Osteoblast (primary cell): Measurements from ENCODE around the gene ACOT6. TPM values are rescaled to one million over a fixed set of nuclear protein-coding genes. Genes with fewer than 3 reads are reported as not detected.
"Not testable (repeated sequence)": the region's sequence is repeated elsewhere in the genome, so short reads cannot be mapped to it uniquely, and the experiment has no call there.

Experiments
- DNase-seq: peaks from one replicate; pipeline ENCODE4 v3.0.0; 2011; ENCODE audit warnings: low spot score, mixed read lengths; ENCODE audit not compliant: insufficient read length; ENCODE audit errors: missing footprints
- H2AFZ ChIP-seq: 2 replicates; pipeline ENCODE4 v1.6.0; 2011; ENCODE audit warnings: mild to moderate bottlenecking, low read length
- H3K27ac ChIP-seq: 2 replicates; pipeline ENCODE4 v1.5.1; 2011; ENCODE audit warnings: mild to moderate bottlenecking, low read depth, low read length, moderate library complexity
- H3K27me3 ChIP-seq: 2 replicates; pipeline ENCODE4 v1.6.0; 2012; ENCODE audit warnings: mild to moderate bottlenecking, control low read depth, inconsistent platforms, low read length, moderate library complexity; ENCODE audit not compliant: insufficient read depth
- H3K36me3 ChIP-seq: 2 replicates; pipeline ENCODE4 v1.5.1; 2011; ENCODE audit warnings: mild to moderate bottlenecking, low read length, control low read depth, moderate library complexity; ENCODE audit not compliant: insufficient read depth
- H3K4me1 ChIP-seq: 2 replicates; pipeline ENCODE4 v1.5.1; 2011; ENCODE audit warnings: mild to moderate bottlenecking, low read length, control low read depth, moderate library complexity; ENCODE audit not compliant: insufficient read depth
- H3K4me2 ChIP-seq: 2 replicates; pipeline ENCODE4 v1.6.0; 2011; ENCODE audit warnings: mild to moderate bottlenecking, low read length; ENCODE audit not compliant: insufficient read depth
- H3K4me3 ChIP-seq: fragments of 200-600 bp; sonication (generic); 3 replicates; pipeline ENCODE4 v1.5.1; 2012; ENCODE audit warnings: mild to moderate bottlenecking, low read length, inconsistent platforms; ENCODE audit not compliant: insufficient read depth
- H3K79me2 ChIP-seq: 2 replicates; pipeline ENCODE4 v1.6.0; 2012; ENCODE audit warnings: mild to moderate bottlenecking, low read length, control low read depth, inconsistent platforms; ENCODE audit not compliant: insufficient read depth
- H3K9me3 ChIP-seq: 2 replicates; pipeline ENCODE4 v1.5.1; 2011; ENCODE audit warnings: low read depth, low read length, control low read depth
- H4K20me1 ChIP-seq: 2 replicates; pipeline ENCODE4 v1.6.0; 2012; ENCODE audit warnings: mild to moderate bottlenecking, low read length, control low read depth; ENCODE audit not compliant: insufficient read depth
- total RNA-seq: library from RNA; depleted of rRNA; stranded (reverse); fragments of >200 nt; gene quantifications from 2 replicates; pipeline ENCODE4 v1.2.3, GENCODE V29; 2012
- TF ChIP-seq, protein P1 (sequence below): IDR thresholded peaks from 2 replicates; pipeline ENCODE4 v1.5.1; 2011; ENCODE audit warnings: mild to moderate bottlenecking, low read depth, low read length, moderate library complexity; ENCODE audit errors: extremely low read depth

The ACOT6 gene
- total RNA-seq, 1 donor: not detected

DNA sequence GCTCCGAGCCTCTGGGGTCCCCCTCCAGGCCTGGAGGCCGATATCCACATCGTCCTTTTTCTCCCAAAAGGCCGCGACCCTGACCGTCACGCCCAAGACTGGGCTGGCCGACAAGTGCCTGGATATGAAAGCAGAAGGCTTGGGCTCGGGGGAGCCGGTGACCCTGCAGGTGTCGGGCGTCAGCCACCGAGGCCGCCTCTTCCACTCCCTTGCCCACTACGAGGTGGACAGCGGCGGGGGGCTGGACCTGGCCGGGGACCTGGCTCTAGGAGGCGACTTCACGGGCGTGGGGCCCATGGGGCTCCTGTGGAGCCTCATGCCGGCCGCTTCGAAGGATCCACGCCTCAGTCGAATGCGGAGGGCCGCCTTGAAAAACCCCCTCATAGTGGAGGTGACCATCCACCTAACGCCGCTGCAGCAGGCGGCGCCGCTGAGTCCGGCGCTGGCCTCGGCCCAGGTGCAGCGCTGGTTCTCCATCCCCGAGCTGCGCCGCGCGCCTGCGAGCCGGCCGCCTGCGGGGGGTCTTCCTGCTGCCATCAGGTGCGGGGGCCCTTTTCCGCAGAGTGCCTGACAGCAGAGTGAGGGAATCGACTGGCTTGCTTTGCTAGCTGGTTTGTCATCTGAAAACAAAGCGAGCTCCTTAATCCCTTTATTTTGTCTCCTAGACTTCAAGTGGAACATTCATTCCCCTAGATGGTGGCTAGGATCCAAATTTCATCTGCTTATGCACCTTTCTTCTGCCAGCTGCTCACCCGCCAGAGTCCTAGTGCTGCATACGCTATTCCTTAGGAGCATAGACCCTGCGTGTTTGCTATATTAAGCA lies 21.9 kb downstream of the ACOT6 start:
- peak; percentile 74 for DNase-seq
- no peaks in the 10 kb centered on the region for H4K20me1 ChIP-seq
- H3K27ac ChIP-seq: peak overlapping the region; percentile 23
- H3K36me3 ChIP-seq: no peaks in the 10 kb centered on the region
- TF ChIP-seq, protein P1, sequence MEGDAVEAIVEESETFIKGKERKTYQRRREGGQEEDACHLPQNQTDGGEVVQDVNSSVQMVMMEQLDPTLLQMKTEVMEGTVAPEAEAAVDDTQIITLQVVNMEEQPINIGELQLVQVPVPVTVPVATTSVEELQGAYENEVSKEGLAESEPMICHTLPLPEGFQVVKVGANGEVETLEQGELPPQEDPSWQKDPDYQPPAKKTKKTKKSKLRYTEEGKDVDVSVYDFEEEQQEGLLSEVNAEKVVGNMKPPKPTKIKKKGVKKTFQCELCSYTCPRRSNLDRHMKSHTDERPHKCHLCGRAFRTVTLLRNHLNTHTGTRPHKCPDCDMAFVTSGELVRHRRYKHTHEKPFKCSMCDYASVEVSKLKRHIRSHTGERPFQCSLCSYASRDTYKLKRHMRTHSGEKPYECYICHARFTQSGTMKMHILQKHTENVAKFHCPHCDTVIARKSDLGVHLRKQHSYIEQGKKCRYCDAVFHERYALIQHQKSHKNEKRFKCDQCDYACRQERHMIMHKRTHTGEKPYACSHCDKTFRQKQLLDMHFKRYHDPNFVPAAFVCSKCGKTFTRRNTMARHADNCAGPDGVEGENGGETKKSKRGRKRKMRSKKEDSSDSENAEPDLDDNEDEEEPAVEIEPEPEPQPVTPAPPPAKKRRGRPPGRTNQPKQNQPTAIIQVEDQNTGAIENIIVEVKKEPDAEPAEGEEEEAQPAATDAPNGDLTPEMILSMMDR: no peak
- H3K9me3 ChIP-seq: no peaks in the 10 kb centered on the region
- H3K4me2 ChIP-seq: peak overlapping the region; percentile 91
- peak overlapping the region; percentile 79 for H3K4me3 ChIP-seq
- no peaks in the 10 kb centered on the region for H3K79me2 ChIP-seq
- H2AFZ ChIP-seq: peak overlapping the region; percentile 98
- H3K4me1 ChIP-seq: peaks cover 7% of the 10 kb centered on the region
- no peaks in the 10 kb centered on the region for H3K27me3 ChIP-seq

DNA sequence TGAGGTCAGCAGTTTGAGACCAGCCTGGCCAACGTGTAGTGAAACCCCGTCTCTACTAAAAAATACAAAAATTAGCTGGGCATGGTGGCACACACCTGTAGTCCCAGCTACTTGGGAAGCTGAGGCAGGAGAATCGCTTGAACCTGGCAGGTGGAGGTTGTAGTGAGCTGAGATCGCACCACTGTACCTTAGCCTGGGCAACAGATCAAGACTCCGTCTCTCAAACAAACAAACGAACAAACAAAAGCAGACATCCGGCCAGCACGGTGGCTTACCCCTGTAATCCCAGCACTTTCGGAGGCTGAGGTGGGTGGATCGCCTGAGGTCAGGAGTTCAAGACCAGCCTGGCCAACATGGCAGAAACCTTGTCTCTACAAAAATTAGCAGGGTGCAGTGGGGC lies 24.0 kb downstream of the ACOT6 start:
- H2AFZ ChIP-seq, DNase-seq, H4K20me1 ChIP-seq: not testable (repeated sequence)

DNA sequence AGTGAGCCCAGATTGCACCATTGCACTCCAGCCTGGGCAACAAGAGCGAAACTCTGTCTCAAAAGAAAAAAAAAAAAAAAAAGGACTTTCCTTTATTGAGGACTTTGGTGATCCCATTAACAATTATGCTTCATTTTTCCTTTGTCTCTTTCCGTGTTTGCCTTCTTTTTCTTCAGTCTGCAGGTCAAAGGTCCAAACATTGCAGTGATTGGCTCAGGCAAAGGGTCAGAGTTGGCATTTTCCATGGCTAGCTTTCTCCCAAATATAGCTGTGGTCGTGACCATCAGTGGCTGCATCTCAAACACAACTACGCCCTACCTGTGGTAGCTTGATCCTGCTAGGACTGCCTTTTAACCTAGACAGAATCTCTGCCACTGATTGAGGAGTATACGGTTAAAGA lies 25.5 kb downstream of the ACOT6 start:
- Histone ChIP-seq H3K36me3 (no peaks in the 10 kb centered on the region), H3K27me3 (no peaks in the 10 kb centered on the region), H3K79me2 (no peaks in the 10 kb centered on the region), H3K27ac (no peak overlapping the region), H2AFZ (no peak overlapping the region), H3K4me3 (no peak overlapping the region), H3K9me3 (no peaks in the 10 kb centered on the region), H3K4me2 (no peak overlapping the region), H3K4me1 (peaks cover 15% of the 10 kb centered on the region), H4K20me1 (no peaks in the 10 kb centered on the region)
- DNase-seq: peak; percentile 48
- TF ChIP-seq, protein P1: no peak

More for the DNA sequence above, 24.0 kb downstream of the ACOT6 start:
- H3K27me3 ChIP-seq, H3K79me2 ChIP-seq, H3K36me3 ChIP-seq, H3K4me3 ChIP-seq, H3K27ac ChIP-seq, H3K4me2 ChIP-seq, H3K9me3 ChIP-seq: not testable (repeated sequence)
- peaks cover 15% of the 10 kb centered on the region for H3K4me1 ChIP-seq

DNA sequence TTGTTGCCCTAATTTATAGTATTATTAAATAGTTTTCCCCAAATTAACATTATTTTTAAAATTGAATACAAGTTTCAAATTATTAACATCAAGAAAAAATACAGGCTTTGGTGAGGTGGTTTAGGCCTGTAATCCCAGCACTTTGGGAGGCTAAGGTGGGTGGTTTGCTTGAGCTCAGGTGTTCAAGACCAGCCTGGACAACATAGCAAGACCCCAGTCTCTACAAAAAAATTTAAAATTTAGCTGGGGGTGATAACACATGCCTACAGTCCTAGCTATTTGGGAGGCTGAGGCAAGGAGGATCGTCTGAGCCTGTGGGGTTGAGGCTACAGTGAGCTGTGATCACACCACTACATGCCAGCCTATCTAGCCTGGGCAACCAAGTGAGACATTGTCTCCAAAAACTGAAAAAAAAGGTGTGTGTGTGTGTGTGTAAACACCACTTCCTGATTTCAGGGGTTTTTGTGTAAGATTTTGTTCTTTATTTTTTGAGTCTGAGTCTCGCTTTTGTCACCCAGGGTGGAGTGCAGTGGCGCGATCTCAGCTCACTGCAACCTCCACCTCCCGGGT lies 28.6 kb downstream of the ACOT6 start:
- no peaks in the 10 kb centered on the region for H3K27me3 ChIP-seq
- no peak overlapping the region for H3K4me3 ChIP-seq
- H3K9me3 ChIP-seq: no peaks in the 10 kb centered on the region
- no peak for DNase-seq
- H4K20me1 ChIP-seq: no peaks in the 10 kb centered on the region
- H3K79me2 ChIP-seq: peaks cover 11% of the 10 kb centered on the region
- no peak overlapping the region for H2AFZ ChIP-seq
- H3K36me3 ChIP-seq: no peaks in the 10 kb centered on the region
- peaks cover 22% of the 10 kb centered on the region for H3K4me1 ChIP-seq
- peak overlapping the region; percentile 65 for H3K27ac ChIP-seq
- TF ChIP-seq, protein P1: no peak
- no peak overlapping the region for H3K4me2 ChIP-seq
